Stimulated activated CD4-positive, alpha-beta T cell treated with anti-CD3 and anti-CD28 coated beads, Interleukin-12 subunit alpha, Interleukin-12 subunit beta, amount 100 ng/mL, for 48 hours (primary cell): ENCODE results near the gene HPCAL4.

Source experiments
- DNase-seq, 3 donors: peaks; one replicate each; pipeline ENCODE4 v3.0.0-alpha.2; 2020; ENCODE audit warnings: low read depth in 2 of 3, low spot score in 1 of 3

HPCAL4 gene

DNA sequence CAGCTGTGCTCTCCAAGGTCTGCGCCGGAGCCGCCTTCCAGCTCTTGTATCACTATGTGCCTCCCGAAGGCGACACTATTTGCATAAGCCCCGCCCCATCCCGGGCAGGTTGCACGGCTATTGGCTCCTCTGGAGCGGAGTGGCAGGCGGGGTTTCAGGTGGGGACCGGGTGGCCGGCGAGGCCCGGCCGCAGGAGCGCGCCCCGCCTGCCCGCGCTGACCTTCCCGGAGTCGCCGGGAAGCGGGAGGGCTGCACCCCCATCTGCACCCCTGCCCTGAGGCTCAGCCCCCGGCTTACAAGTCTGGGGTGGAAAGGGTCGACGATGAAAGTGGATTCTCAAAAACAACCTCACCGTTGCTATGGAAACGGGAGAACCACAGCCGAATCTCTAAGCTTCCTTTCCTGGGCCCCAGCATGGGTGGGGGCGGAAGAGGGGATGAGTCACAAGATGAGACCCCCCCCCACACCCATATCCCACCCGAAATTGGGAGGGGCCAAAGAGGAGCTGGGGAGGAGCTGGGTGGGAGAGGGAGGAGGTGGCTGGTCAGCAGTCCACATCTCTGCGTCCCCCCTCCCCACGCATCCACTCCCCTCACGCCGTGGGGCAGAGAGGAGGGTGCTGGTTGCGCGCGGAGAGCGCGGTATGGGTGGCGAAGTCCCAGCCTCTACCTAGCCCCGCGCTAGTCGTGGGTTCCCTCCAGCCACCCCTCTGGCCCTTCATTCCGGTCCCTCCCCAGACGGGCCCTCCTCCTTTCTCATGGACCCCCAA is at the start of gene HPCAL4:
TSS of gene HPCAL4 (minus strand) at position 51 of the 769 bp plus-strand sequence. CDS start 6,830 bp downstream, outside the sequence.
- DNase-seq: peak; percentile 76 to 85 (median 83)

DNA sequence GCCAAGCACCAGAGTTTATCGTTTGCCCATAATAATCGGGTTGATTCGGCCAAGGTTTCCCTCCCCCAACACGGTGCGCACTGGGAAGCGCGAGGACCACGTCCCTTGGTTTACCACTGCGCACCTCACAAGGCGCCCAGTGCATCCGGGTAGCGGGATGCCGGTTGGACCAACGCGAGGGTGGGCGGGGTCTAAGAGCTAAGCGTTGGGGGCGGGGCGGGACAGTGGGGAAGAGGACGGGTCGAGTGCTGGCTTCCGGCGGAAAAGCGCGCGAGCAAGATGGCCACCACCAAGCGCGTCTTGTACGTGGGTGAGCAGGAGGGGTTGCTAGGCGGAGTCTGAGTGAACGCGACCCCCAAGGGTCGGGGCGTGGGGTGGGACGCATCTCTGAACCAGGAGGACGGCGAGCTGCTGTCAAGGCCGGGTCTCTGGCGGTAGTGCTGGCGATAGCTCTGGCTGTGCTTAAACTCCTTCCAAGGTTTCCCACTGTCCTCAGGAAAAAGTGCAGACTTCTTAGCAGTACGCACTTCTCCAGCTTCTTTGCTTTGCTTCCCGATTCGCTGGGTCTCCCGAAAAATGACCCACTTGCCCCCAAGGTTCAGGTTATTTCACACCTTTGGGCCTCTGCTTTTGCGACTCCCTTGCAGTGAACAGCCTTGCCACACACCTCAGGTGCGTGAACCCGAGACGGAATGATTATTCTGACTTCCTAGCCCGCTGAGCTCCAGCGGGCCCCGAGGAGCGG is 47.6 kb upstream of the HPCAL4 start, which contains the start of gene PPIE:
TSS of gene PPIE (plus strand) at position 261 of the 745 bp plus-strand sequence. CDS start at position 280, 19 bp downstream.
- peak; percentile 95 to 98 (median 96) for DNase-seq

DNA sequence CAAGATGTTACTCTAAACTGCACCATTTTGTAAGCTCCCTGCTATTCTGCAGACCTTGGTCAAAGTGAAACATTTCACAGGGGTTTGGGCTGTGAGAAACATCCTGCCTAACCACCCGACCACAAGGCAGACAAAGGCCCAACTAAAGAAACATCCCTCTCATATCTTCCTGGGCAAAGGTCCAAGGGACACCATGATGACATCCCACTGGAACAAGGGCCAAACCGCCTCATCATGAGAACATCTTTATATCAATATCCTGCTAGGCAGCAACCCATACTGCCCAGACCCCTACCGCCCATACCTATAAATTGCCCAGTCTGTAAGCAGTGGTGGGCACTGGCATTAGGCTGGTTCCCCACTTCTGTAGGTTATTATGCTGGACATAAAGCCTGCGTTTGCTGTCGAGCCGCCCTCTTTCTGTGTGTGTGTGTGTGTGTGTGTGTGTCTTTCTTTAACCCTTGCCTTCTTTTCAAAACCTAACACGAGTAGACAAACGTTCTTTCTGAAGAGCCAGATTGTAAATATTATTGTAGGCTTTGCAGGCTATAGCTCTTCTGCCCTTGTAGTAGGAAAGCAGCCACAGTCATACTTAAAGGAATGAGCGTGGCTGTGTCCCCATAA is 46.4 kb upstream of the HPCAL4 start:
- no peak for DNase-seq

DNA sequence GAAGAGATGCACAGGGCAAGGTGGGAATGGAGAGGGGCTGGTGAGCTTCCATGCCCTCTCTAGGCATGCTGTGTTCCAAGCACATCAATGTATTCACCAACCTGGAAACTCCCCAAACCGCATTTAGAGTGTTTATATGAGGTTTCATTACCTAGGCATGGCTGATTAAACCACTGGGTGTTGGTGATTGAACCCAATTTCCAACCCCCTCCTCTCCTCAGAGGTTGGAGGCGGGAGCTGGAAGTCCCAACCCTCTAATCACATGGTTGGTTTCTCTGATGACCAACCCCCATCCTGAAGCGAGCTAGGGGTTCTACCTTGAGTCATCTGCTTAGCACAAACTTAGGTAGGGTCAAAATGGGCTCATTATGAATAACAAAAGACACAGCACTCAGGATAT is 44.5 kb upstream of the HPCAL4 start:
- DNase-seq: no peak

DNA sequence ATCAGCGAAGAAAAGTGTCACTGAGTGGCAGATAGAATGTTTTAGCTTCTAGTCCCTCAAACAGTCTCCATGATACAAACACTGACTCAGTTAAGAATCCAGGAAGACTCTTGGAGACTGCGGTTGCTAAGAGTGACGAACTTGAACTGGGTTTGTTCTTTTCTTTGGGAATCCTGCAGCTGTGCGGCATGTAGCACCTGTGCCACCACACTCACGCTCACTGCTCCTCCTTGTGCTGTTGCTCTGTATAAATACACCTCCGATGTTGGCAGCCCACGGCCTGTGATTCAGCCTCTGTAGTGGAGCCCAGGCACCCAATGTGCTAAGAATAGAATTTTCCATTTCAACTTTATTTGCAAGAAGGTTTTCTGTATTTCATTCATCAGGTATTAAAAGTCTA is 41.9 kb upstream of the HPCAL4 start:
- DNase-seq: no peak

DNA sequence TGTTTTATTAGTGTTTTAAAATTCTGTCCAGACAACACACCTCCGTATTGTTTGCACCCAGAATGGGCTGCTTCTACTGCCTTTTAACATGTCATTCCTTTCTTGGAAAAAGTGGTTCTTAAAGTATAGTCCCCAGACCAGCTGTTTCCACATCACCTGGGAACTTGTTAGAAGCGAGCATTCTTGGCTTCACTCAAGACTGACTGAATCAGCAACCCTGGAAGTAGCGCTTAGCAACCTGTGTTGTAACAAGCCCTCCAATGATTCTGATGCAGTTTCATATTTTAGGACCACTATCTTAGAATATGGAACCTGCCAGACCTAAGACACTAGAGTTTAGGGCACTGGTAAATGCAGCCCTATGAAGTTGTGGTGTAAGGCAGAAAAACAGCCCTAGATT is 41.5 kb upstream of the HPCAL4 start:
- no peak for DNase-seq

DNA sequence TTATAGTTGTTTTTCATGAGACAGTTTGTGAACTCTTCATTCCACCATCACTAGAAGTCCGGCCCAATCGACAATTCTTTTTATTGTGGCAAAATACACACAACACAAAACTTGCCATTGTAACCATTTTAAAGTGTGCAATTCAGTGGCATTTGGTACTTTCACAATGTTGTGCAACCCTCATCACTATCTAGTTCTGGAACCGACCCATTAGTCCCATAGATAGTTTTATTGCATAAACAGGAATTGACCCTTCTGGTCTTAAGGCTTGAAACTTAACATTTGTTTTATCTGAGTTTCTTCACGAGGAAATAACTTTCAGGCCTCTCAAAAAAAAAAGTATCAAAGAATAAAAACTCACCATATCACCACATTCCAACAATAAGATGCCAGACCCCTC is 38.6 kb upstream of the HPCAL4 start:
- no peak for DNase-seq

DNA sequence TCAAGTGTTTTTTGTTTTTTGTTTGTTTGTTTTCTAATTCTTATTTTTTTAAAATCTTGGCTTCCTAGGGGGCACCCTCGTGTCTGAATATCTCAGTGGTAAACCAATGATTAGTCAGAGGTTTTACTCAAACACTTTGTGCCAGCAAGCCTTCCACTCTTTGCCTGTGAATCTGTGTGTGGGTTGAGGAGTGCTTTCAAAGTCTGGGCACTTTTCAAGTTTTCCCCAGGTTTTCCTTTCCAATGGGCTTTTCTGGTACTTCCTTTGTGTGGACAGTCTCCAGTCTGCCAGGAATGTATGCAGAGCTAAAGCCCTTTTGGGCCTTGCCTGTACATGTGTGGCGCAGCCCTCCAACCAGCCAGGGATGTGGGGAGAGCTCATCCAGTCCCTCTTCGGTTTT is 37.8 kb upstream of the HPCAL4 start:
- DNase-seq: no peak

DNA sequence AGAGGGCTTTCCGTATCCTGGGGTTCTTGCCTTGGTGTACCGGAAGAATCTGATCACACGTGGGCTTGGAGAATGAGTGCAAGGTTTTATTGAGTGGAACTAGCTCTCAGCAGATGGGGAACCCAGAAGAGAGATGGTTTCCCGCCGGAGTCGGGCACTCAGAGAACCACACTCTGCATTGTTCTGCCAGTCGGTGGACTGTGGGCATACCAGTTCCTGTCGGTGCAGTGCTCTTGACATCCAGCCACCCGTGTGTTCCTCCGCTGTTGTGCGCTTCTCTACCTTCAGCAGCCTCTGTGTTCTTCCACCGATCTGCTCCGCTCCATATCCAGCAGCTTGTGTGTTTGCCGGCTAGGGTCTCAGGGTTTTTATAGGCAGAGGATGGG is 36.7 kb upstream of the HPCAL4 start:
- DNase-seq: no peak

DNA sequence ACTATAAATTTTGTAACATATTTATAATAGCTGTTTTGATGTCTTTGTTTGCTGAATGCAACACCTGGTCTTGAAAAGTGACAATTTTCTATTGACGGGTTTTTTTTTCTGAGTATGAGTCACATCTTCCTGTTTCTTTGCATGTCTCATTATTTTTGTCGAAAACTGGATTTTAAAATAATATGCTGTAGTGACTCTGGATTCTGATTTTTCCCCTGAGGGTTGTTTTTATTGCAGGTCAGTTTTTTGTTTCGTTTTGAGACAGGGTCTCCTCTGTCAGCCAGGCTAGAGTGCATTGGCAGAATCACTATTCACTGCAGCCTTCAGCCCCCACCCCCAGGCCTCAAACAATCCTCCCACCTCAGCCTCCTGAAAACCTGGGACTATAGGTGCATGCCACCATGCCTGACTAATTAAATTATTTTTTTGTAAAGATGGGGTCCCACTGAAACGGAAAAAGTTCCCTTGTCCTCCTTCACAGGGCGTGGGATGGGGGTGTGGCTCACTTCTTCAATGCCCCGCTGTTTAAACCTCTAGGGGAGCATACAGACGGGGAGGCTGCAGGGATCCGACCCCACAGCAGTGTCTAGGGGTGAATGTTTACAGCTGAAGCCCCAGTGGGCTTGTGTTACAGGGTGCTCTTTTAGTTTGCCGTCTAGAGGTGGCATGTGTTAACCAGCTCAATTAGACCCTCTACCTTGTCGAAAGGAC is 36.1 kb upstream of the HPCAL4 start:
- no peak for DNase-seq

DNA sequence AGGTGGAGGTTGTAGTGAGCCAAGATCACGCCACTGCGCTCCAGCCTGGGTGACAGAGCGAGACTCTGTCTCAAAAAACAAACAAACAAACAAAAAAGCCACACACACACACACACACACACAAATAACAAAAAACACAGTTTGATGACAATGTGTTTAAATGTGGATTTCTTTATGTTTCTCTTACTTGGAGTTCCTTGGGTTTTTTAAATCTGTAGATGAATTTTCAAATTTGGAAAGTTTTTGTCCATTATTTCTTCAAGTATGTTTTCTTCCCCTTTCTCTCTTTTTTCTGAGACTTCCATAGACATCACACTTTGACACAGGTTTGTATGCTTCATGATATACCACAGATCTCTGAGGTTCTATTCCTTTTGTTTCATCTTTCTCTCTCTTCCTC is 35.4 kb upstream of the HPCAL4 start:
- no peak for DNase-seq

DNA sequence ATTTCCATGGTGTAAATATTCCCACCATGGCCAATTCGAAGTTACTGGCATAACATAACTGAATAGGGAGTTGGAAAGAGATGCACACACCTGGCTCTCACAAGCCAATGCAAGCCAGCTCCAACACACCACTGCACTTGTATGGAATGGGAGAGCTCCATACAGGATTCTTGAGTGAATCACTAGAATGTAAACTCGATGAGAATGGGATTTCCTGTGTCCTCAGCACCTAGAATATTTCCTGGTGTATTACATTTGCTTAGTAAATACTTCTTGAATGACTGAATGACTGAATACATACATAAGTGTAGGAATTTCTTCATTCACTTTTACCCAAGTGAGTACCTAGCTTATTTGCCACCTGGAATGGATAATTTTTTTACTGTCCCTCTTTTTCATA is 31.3 kb upstream of the HPCAL4 start:
- no peak for DNase-seq

DNA sequence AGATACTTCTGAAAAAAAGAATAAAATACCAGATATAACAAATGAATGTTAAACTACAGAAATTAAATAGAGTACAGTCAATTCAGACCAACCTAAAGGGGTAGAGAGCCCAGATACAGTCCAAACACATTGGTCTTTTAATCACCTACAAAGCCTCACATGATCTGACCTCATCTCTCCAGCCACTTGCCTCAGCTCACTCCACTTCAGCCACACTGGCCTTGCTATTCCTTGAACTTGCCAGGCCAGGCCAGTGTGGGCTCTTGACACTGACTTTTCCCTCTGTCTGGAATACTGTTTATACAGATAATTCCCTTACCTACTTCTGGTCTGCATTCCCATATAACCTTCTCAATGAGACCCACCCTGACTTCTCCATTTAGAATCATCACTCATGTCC is 30.4 kb upstream of the HPCAL4 start:
- no peak for DNase-seq

DNA sequence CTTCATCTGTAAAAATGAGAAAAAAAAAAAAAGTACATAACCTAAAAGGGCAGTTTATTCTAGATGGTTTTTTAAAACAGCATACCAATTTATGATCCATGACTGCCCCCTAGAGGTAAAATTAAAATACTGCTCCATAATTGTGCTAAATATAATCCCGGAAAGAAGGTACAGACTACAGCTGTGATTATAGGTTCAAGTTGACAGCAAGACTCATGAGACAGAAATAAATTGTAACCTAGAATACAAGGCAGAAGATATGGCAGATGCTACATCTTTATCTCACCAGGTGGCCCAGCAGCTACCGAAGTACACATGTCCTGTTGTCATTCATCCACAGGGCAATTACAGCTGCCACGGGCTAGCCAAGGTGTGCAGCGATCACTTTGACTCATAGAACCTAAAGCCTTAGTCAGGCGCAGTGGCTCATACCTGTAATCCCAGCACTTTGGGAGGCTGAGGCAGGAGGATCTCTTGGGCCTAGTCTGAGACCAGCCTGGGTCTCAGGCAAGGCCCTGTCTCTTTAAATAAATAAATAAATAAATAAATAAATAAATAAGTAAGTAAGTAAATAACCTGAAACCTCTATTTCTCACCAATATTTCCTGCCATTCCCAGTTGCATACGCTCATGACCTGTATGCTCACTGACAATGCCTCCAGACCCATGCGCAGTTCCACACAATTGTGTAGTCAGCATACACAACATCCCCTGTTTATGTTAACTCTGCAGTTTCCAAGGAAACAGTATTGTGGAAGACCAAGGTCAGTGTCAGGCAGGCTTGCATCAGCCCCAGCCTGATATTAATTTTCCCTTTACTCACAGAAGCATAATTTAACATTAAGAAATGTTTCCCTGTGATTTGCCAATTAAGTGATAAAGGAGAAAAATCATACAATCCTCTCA is 29.1 kb upstream of the HPCAL4 start:
- DNase-seq: peak in 1 of 3 donors; percentile 28

DNA sequence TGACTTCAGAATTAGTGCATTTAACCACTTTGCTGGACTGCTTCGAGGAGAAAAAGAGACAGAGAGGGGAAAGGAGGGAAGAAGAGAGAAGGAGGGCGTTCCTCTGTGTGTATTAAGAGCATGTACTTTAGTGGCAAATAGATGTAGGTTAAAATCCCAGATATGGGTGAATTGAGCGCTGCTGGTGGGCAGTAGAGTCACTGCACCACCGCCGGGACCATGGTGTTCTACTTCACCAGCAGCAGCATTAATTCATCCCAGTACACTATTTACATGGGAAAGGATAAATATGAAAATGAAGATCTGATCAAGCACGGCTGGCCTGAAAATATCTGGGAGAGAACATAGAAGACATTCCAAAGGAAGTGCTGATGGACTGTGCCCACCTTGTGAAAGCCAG is 26.6 kb upstream of the HPCAL4 start:
- no peak for DNase-seq

DNA sequence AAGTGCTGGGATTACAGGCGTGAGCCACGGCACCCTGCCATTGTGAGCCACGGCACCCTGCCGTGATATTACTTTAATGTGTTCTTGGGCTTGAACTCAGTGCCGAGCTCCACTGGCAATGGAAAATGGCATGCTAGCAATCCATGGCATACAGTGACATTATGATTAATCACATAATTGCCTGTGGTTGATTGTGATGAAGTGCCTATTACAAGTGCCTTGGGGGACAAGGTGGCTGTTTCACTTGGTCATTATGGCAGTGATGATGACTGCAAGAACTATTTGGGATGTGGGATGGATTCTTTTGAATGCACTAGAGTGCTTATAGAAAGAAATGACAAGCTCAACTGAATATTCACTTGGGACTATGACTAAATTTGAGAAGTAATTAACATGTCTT is 22.3 kb upstream of the HPCAL4 start:
- no peak for DNase-seq

DNA sequence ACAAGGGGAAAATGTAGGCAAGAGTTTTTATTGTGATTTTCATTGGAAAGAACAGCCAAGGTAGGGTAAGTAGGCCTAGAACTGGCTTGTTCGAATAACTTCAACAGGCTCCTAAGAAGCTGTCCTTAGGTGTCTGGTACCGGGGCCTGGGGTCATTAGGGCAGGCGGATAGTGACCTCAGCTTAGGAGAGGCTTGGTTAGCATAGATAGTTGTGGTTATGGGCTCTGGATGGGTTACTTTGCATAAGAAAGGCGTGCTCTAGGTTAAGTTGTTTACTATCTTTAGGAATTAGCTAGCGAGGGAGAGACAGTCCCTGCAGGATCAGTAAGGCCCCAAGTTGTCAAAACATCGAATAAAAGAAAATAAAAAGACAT is 20.7 kb upstream of the HPCAL4 start:
- no peak for DNase-seq

DNA sequence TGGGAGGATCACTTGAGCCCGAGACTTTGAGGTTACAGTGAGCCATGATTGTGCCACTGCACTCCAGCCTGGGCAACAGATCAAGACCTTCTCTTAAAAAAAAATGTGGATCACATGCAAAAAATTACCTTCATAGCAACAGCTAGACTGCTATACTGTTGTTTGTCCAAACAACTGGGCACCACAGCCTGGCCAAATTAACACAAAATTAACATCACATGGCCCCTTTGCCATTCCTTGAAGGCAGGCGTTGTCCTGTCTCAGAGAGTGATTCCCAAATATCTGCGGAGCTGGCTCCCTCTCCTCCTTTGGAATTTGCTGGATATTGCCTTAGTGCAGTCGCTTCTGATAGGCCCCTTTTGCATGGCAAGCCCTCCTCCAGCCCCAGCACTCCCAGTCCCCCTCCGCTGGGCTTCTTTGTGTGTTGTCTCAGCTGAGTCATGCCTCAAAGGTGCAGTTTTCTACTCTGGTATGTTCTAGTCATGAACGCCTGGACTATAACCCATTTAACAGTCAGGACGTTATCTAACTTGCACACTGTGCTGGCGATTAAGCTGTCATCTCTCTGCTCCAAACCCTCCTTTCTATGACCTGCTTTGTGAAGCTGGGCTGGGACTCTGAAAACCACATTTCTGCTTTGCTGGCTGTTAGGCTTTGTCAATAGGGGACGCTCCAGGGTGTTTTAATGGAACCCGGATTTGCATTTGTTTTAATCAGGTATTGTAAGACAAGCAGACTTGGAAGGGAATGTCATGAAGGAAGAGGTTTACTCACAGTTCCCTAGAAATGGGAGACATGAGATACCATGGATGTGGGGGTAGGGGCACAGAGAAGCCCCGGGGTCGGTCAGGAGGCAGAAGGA is 20.1 kb upstream of the HPCAL4 start:
- DNase-seq: no peak

DNA sequence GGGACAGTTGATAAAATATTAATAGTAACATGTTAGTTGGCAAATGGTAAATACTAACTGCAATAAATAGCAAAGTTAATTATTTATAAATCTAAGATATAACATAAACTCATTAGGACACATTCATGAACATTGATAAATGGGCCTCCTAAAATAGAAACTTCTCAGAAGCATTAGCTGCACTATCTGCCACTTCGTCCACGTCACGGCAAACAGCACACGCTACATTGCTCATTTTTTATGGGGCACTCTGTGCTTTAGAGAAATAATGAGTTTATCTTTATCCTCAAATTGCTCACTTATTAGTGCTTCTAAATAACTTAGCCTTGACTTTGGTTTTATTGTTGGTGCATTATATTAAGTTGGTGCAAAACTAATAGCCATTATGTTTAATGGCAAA is 16.3 kb upstream of the HPCAL4 start:
- no peak for DNase-seq

DNA sequence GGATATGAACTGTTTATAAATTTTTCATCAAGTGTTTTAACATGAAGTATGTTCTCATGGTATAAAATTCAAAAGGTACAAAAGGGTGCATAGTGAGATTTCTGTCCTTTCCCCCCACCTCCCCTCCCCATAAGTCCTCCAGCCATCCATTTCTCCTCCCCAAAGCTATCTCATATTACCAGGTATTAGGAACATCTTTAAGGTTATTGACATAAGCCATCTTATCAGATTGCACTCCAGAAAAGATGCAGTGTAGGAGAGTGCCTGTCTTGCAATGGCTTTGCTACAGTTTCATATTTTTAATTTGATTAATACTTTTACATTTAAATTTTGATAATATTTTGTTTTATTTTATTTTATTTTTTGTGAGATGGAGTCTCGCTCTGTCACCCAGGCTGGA is 13.5 kb upstream of the HPCAL4 start:
- DNase-seq: no peak
